ENCODE measurements around the gene ZMIZ1. TPM values are rescaled to one million over a fixed set of nuclear protein-coding genes. Genes with fewer than 3 reads are reported as not detected.

The ZMIZ1 gene
- total RNA-seq, 4 donors from 2014 or later = 71.9 to 104 (median 79.5) TPM

- no peaks in the 10 kb centered on the region for H3K27me3 ChIP-seq
- TF ChIP-seq EP300 (IDR thresholded peaks at IDR 0.05) (no peak), POLR2A (IDR thresholded peaks at IDR 0.05) (no peak), POLR2AphosphoS5 (IDR thresholded peaks at IDR 0.05) (no peak), CTCF (IDR thresholded peaks at IDR 0.05) (no peak)
- 88% methylated on average over 11 of the region's 11 CpGs for WGBS
- peaks cover 9% of the 10 kb centered on the region for H3K36me3 ChIP-seq
- no peak overlapping the region for H3K4me3 ChIP-seq
- peaks cover 53% of the 10 kb centered on the region for H3K4me1 ChIP-seq
- DNase-seq (ENCODE audit: low spot score in 2 of 2) = no peak
- no peaks in the 10 kb centered on the region for H3K9me3 ChIP-seq
- H3K27ac ChIP-seq = no peak overlapping the region
Measured at GRCh38 chr10:79319115-79319771, 250.5 kb downstream of the ZMIZ1 start.

- TF ChIP-seq EP300 (IDR thresholded peaks at IDR 0.05) = no peak
- TF ChIP-seq POLR2AphosphoS5 (IDR thresholded peaks at IDR 0.05) = no peak
- no peak for TF ChIP-seq CTCF (IDR thresholded peaks at IDR 0.05)
- no peak for TF ChIP-seq POLR2A (IDR thresholded peaks at IDR 0.05)
- 95% methylated on average over 2 of the region's 2 CpGs for WGBS
- no peak overlapping the region for H3K27ac ChIP-seq
Measured at GRCh38 chr10:79320316-79320715, 251.6 kb downstream of the ZMIZ1 start.

DNA sequence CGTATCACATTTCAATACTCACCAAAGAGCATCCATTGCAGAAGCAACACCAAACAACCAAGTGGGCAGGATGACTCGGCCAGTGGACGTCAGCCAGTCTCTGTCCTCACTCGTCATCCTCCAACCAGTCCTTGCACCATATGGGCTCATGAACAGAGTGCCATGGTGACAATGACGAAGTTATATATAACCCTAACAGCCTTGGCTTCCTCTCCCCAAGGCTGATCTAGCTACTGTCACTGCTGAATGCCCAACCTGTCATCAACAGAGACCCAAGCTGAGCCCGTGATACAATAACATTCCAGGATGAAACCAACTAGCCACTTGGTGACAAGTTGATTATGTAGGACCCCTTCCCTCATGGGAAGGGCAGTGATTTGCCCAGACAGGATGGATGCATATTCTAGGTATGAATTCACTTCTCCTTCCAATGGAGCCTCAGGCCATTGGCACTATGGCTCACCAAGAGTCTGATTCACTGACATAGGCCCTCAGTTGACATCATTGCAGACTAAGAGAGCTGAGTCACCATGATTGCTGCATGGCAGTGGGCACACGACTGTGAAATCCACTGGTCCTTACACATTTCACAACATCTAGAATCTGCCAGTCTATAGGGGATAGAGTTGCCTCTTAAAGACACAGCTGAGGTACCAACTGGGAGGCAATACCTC, 252.2 kb downstream of the ZMIZ1 start:
- DNase-seq (ENCODE audit: low spot score in 2 of 2) = no peak
- H3K27me3 ChIP-seq = no peaks in the 10 kb centered on the region
- no peak for TF ChIP-seq EP300 (IDR thresholded peaks at IDR 0.05)
- no peak for TF ChIP-seq CTCF (IDR thresholded peaks at IDR 0.05)
- no peak for TF ChIP-seq POLR2A (IDR thresholded peaks at IDR 0.05)
- TF ChIP-seq POLR2AphosphoS5 (IDR thresholded peaks at IDR 0.05) = no peak
- H3K36me3 ChIP-seq = no peaks in the 10 kb centered on the region
- WGBS = 64% methylated on average over 7 of the region's 7 CpGs
- peaks cover 53% of the 10 kb centered on the region for H3K4me1 ChIP-seq
- H3K4me3 ChIP-seq = no peak overlapping the region
- H3K9me3 ChIP-seq = no peaks in the 10 kb centered on the region
- no peak overlapping the region for H3K27ac ChIP-seq

More at GRCh38 chr10:79320316-79320715, 251.6 kb downstream of the ZMIZ1 start:
- no peak overlapping the region for H3K4me3 ChIP-seq
- H3K4me1 ChIP-seq = peaks cover 53% of the 10 kb centered on the region
- H3K27me3 ChIP-seq = no peaks in the 10 kb centered on the region
- no peak for DNase-seq (ENCODE audit: low spot score in 2 of 2)
- H3K36me3 ChIP-seq = peaks cover 5% of the 10 kb centered on the region
- no peaks in the 10 kb centered on the region for H3K9me3 ChIP-seq

GRCh38 chr10:79321494-79321882, 252.7 kb downstream of the ZMIZ1 start:
- Histone ChIP-seq H3K9me3 (no peaks in the 10 kb centered on the region), H3K27ac (no peak overlapping the region), H3K4me1 (peaks cover 53% of the 10 kb centered on the region), H3K4me3 (no peak overlapping the region), H3K27me3 (no peaks in the 10 kb centered on the region), H3K36me3 (no peaks in the 10 kb centered on the region)
- WGBS = 44% methylated on average over 1 of the region's 2 CpGs
- no peak for DNase-seq (ENCODE audit: low spot score in 2 of 2)
- TF ChIP-seq CTCF (IDR thresholded peaks at IDR 0.05) = no peak
- no peak for TF ChIP-seq POLR2AphosphoS5 (IDR thresholded peaks at IDR 0.05)
- no peak for TF ChIP-seq POLR2A (IDR thresholded peaks at IDR 0.05)
- no peak for TF ChIP-seq EP300 (IDR thresholded peaks at IDR 0.05)

DNA sequence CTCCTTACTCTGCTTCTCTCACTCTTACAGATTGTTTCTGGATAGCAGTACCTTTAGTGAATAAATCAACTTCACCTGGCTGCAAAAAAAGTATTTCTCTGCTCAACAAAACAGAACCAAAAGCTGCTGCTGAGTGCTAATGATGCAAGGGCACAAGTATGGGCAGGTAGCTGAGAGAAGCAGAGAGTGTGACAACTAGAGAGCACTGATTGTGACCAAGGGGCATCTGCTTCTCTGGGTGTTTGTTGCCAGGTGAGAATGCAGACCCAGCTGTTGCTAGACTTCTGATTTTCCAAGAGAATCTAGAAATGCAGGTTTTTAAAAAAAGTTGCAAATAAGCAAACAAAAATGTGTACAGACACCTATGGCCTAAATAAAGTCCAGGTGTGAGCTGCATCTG, 253.2 kb downstream of the ZMIZ1 start:
- Histone ChIP-seq H3K4me3 (no peak overlapping the region), H3K27ac (no peak overlapping the region), H3K4me1 (peaks cover 48% of the 10 kb centered on the region), H3K36me3 (no peaks in the 10 kb centered on the region), H3K27me3 (no peaks in the 10 kb centered on the region), H3K9me3 (no peaks in the 10 kb centered on the region)
- DNase-seq (ENCODE audit: low spot score in 2 of 2) = no peak
- TF ChIP-seq POLR2A (IDR thresholded peaks at IDR 0.05) = no peak
- TF ChIP-seq EP300 (IDR thresholded peaks at IDR 0.05) = no peak
- no peak for TF ChIP-seq POLR2AphosphoS5 (IDR thresholded peaks at IDR 0.05)
- TF ChIP-seq CTCF (IDR thresholded peaks at IDR 0.05) = no peak

All from suprapubic skin (tissue), 4 donors.